ENCODE measurements around the gene RAB22A.

Gene RAB22A

GRCh38 chr20:58305061-58305460, 4.5 kb upstream of the RAB22A start:
- Histone ChIP-seq H3K27ac (no peak overlapping the region), H3K36me3 (replicated peaks) (peaks cover 19% of the 10 kb centered on the region), H3K27me3 (replicated peaks) (no peaks in the 10 kb centered on the region), H3K4me3 (ENCODE audit: low read depth, low read length) (no peak overlapping the region)
- in situ Hi-C loops (cut with HindIII; ENCODE audit: low pct_ligation_motif_present, low sequenced_read_pairs): no loop called here
- DNase-seq: no peak
- no peak for TF ChIP-seq CTCF (IDR thresholded peaks at IDR 0.05; ENCODE audit: low read depth, low read length, missing control alignments)

- DNase-seq: peak; percentile 92
- Histone ChIP-seq H3K27me3 (replicated peaks) (no peaks in the 10 kb centered on the region), H3K36me3 (replicated peaks) (peaks cover 12% of the 10 kb centered on the region), H3K27ac (peak overlapping the region; percentile 96), H3K4me3 (ENCODE audit: low read depth, low read length) (no peak overlapping the region)
- no peak for TF ChIP-seq CTCF (IDR thresholded peaks at IDR 0.05; ENCODE audit: low read depth, low read length, missing control alignments)
- in situ Hi-C loops (cut with HindIII; ENCODE audit: low pct_ligation_motif_present, low sequenced_read_pairs): no loop called here
Measured at GRCh38 chr20:58306421-58307261, 2.9 kb upstream of the RAB22A start.

- in situ Hi-C loops (cut with HindIII; ENCODE audit: low pct_ligation_motif_present, low sequenced_read_pairs): no loop called here
- Histone ChIP-seq H3K27ac (peak overlapping the region; percentile 96), H3K27me3 (replicated peaks) (no peaks in the 10 kb centered on the region), H3K4me3 (ENCODE audit: low read depth, low read length) (no peak overlapping the region), H3K36me3 (replicated peaks) (peaks cover 10% of the 10 kb centered on the region)
- DNase-seq: no peak
- no peak for TF ChIP-seq CTCF (IDR thresholded peaks at IDR 0.05; ENCODE audit: low read depth, low read length, missing control alignments)
Measured at GRCh38 chr20:58307270-58307669, 2.2 kb upstream of the RAB22A start.

DNA sequence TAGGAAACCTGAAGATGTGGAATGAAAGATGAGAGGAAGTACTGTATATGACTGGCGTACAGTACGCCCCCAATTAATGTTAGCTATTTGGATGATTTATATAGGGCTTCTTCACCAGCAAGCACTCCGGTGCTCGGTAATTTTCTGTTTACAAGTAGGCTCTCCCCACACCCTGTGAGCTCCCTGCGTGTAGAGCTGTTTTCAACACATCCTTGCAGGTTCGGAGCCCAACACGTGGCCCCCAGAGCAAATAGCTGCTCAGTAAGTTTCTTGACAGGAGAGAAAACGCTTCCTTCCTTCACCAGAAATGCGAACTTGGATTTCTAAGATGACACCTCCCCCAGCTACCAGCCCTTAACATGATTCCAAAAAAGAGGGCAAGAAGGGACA, 1.2 kb upstream of the RAB22A start:
- Histone ChIP-seq H3K27me3 (replicated peaks) (no peaks in the 10 kb centered on the region), H3K36me3 (replicated peaks) (peaks cover 18% of the 10 kb centered on the region), H3K4me3 (ENCODE audit: low read depth, low read length) (peak overlapping the region; percentile 89), H3K27ac (peak overlapping the region; percentile 96)
- in situ Hi-C loops (cut with HindIII; ENCODE audit: low pct_ligation_motif_present, low sequenced_read_pairs): no loop called here
- no peak for DNase-seq
- no peak for TF ChIP-seq CTCF (IDR thresholded peaks at IDR 0.05; ENCODE audit: low read depth, low read length, missing control alignments)

GRCh38 chr20:58308680-58309527, 611 bp upstream of the RAB22A start:
- Histone ChIP-seq H3K27ac (peak overlapping the region; percentile 96), H3K4me3 (ENCODE audit: low read depth, low read length) (peak overlapping the region; percentile 89), H3K27me3 (replicated peaks) (no peaks in the 10 kb centered on the region), H3K36me3 (replicated peaks) (peaks cover 22% of the 10 kb centered on the region)
- no peak for TF ChIP-seq CTCF (IDR thresholded peaks at IDR 0.05; ENCODE audit: low read depth, low read length, missing control alignments)
- in situ Hi-C loops (cut with HindIII; ENCODE audit: low pct_ligation_motif_present, low sequenced_read_pairs): no loop called here
- peak; percentile 12 for DNase-seq
